Effector CD4-positive, alpha-beta T cell (primary cell): ENCODE data around the gene SMC1B.
"Not testable (repeated sequence)": the region's sequence is repeated elsewhere in the genome, so short reads cannot be mapped to it uniquely, and the experiment has no call there.

Source experiments
- DNase-seq: peaks from one replicate; pipeline ENCODE4 v3.0.0-alpha.2; 2020

Gene SMC1B

GRCh38 chr22:45418770-45419138 lies 5.4 kb upstream of the SMC1B start:
- no peak for DNase-seq

GRCh38 chr22:45418056-45418769 lies 4.8 kb upstream of the SMC1B start:
- DNase-seq = no peak

GRCh38 chr22:45413013-45413367 lies 409 bp downstream of the SMC1B start:
- no peak for DNase-seq

- DNase-seq = no peak
These were observed 5.6 kb downstream of the SMC1B start for GRCh38 chr22:45407793-45408192.

- DNase-seq = no peak
These were observed 10.9 kb downstream of the SMC1B start for GRCh38 chr22:45402466-45402985.

- DNase-seq = no peak
These were observed 13.5 kb downstream of the SMC1B start for GRCh38 chr22:45399712-45400445.

- no peak for DNase-seq
These were observed 15.2 kb downstream of the SMC1B start for GRCh38 chr22:45398214-45398613.

GRCh38 chr22:45397806-45398205 lies 15.6 kb downstream of the SMC1B start:
- DNase-seq = no peak

GRCh38 chr22:45389546-45389945 lies 23.9 kb downstream of the SMC1B start:
- DNase-seq = no peak

- no peak for DNase-seq
These were observed 32.1 kb downstream of the SMC1B start for GRCh38 chr22:45381348-45381747.

- DNase-seq = no peak
These were observed 36.7 kb downstream of the SMC1B start for GRCh38 chr22:45376703-45377102.

- DNase-seq = no peak
These were observed 37.4 kb downstream of the SMC1B start for GRCh38 chr22:45376009-45376408.

- DNase-seq = not testable (repeated sequence)
These were observed 39.8 kb downstream of the SMC1B start for GRCh38 chr22:45373592-45373991.

GRCh38 chr22:45366713-45367112 lies 46.7 kb downstream of the SMC1B start:
- DNase-seq = no peak

GRCh38 chr22:45359627-45360026 lies 53.8 kb downstream of the SMC1B start:
- no peak for DNase-seq

GRCh38 chr22:45358127-45358526 lies 55.3 kb downstream of the SMC1B start:
- no peak for DNase-seq

- DNase-seq = no peak
These were observed 55.9 kb downstream of the SMC1B start for GRCh38 chr22:45357490-45357889.

- DNase-seq = no peak
These were observed 59.6 kb downstream of the SMC1B start for GRCh38 chr22:45353786-45354185.

GRCh38 chr22:45352757-45353156 lies 60.6 kb downstream of the SMC1B start:
- DNase-seq = not testable (repeated sequence)

GRCh38 chr22:45351956-45352355 lies 61.4 kb downstream of the SMC1B start:
- no peak for DNase-seq

- no peak for DNase-seq
These were observed 63.5 kb downstream of the SMC1B start for GRCh38 chr22:45349916-45350315.

- DNase-seq = no peak
These were observed 69.1 kb downstream of the SMC1B start for GRCh38 chr22:45344334-45344733.

GRCh38 chr22:45343143-45343542 lies 70.3 kb downstream of the SMC1B start:
- no peak for DNase-seq

- no peak for DNase-seq
These were observed 71.9 kb downstream of the SMC1B start for GRCh38 chr22:45341498-45341897.
